CD14-positive monocyte (primary cell): Measurements from ENCODE around the gene TPGS2. TPM values are rescaled to one million over a fixed set of nuclear protein-coding genes. Genes with fewer than 3 reads are reported as not detected.

Source experiments
- DNase-seq, 3 donors: peaks; one replicate each; pipeline ENCODE4 v3.0.0-alpha.2; 2011 to 2022
- H2AFZ ChIP-seq: 2 replicates; pipeline ENCODE4 v1.6.0; 2012; ENCODE audit warnings: mild to moderate bottlenecking, low read depth, low read length, inconsistent platforms; ENCODE audit not compliant: insufficient read depth, poor library complexity, severe bottlenecking
- H3K27ac ChIP-seq, 2 donors: 1 replicate in 1 of 2; 2 replicates in 1 of 2; pipeline ENCODE4 v1.5.1; 2012 to 2013; ENCODE audit warnings: low read length in 2 of 2, control low read depth in 1 of 2, inconsistent platforms in 1 of 2, low read depth in 1 of 2, mild to moderate bottlenecking in 1 of 2
- H3K27me3 ChIP-seq, 2 donors: one replicate each; pipeline versions ENCODE4 v1.6.0 to v1.6.1; 2011 to 2013; ENCODE audit warnings: low read length in 2 of 2; ENCODE audit not compliant: control insufficient read depth in 2 of 2, insufficient read depth in 2 of 2
- H3K36me3 ChIP-seq, 2 donors: replicated peaks in 1 of 2; 1 replicate in 1 of 2; 2 replicates in 1 of 2; pipeline versions ENCODE4 v1.5.1 to v1.6.1; 2012 to 2013; ENCODE audit warnings: low read length in 2 of 2, control low read depth in 1 of 2, inconsistent platforms in 1 of 2, mild to moderate bottlenecking in 1 of 2; ENCODE audit not compliant: insufficient read depth in 2 of 2, control insufficient read depth in 1 of 2
- H3K4me1 ChIP-seq, 2 donors: 1 replicate in 1 of 2; 2 replicates in 1 of 2; pipeline versions ENCODE4 v1.5.1 to v1.6.1; 2012 to 2013; ENCODE audit warnings: low read length in 2 of 2, control low read depth in 1 of 2, inconsistent platforms in 1 of 2, mild to moderate bottlenecking in 1 of 2, moderate library complexity in 1 of 2; ENCODE audit not compliant: insufficient read depth in 2 of 2, control insufficient read depth in 1 of 2
- H3K4me2 ChIP-seq: replicated peaks from 2 replicates; pipeline ENCODE3; 2012; ENCODE audit warnings: low read length, moderate library complexity, mild to moderate bottlenecking; ENCODE audit not compliant: poor library complexity, severe bottlenecking; ENCODE audit errors: extremely low read depth
- H3K4me3 ChIP-seq, 3 experiments: fragments of 200-600 bp in 1 of 3; sonication (generic) in 1 of 3; replicated peaks in 1 of 3; 1 replicate in 2 of 3; 2 replicates in 1 of 3; pipeline ENCODE4 v1.5.1; 2011 to 2013; ENCODE audit warnings: low read length in 3 of 3, mild to moderate bottlenecking in 3 of 3, control low read depth in 2 of 3, low read depth in 2 of 3, inconsistent platforms in 1 of 3, moderate library complexity in 1 of 3
- H3K79me2 ChIP-seq: 2 replicates; pipeline ENCODE4 v1.6.0; 2012; ENCODE audit warnings: mild to moderate bottlenecking, control low read depth, inconsistent platforms, low read length, moderate library complexity; ENCODE audit not compliant: insufficient read depth
- H3K9ac ChIP-seq: 2 replicates; pipeline ENCODE4 v1.6.0; 2017; ENCODE audit warnings: low read length, mild to moderate bottlenecking; ENCODE audit not compliant: insufficient read depth, poor library complexity, severe bottlenecking
- H3K9me3 ChIP-seq, 2 donors: replicated peaks in 1 of 2; 1 replicate in 1 of 2; 2 replicates in 1 of 2; pipeline versions ENCODE4 v1.5.1 to v1.6.1; 2012 to 2013; ENCODE audit warnings: low read length in 2 of 2, control low read depth in 1 of 2; ENCODE audit not compliant: control insufficient read depth in 1 of 2, insufficient read depth in 1 of 2
- H4K20me1 ChIP-seq: 2 replicates; pipeline ENCODE4 v1.6.0; 2012; ENCODE audit warnings: mild to moderate bottlenecking, low read length, control low read depth, moderate library complexity; ENCODE audit not compliant: insufficient read depth
- H3K27ac Mint-ChIP-seq, 7 donors: one replicate each; pipeline ENCODE4 v1.8.0; 2020; ENCODE audit warnings: mild to moderate bottlenecking in 7 of 7, mixed read lengths in 7 of 7, moderate library complexity in 6 of 7, inconsistent platforms in 2 of 7
- H3K27me3 Mint-ChIP-seq, 3 donors: one replicate each; pipeline ENCODE4 v1.8.0; 2021 to 2022; ENCODE audit warnings: low read depth in 3 of 3, mild to moderate bottlenecking in 3 of 3, mixed read lengths in 3 of 3, moderate library complexity in 3 of 3, inconsistent platforms in 1 of 3
- H3K36me3 Mint-ChIP-seq, 2 donors: one replicate each; pipeline ENCODE4 v1.8.0; 2020; ENCODE audit warnings: mixed read lengths in 2 of 2, inconsistent platforms in 1 of 2, mild to moderate bottlenecking in 1 of 2
- H3K4me1 Mint-ChIP-seq: one replicate; pipeline ENCODE4 v1.8.0; 2020; ENCODE audit warnings: mild to moderate bottlenecking, mixed read lengths
- H3K4me3 Mint-ChIP-seq, 2 donors: one replicate each; pipeline ENCODE4 v1.8.0; 2020; ENCODE audit warnings: mild to moderate bottlenecking in 2 of 2, mixed read lengths in 2 of 2, moderate library complexity in 1 of 2
- H3K9me3 Mint-ChIP-seq, 7 donors: one replicate each; pipeline ENCODE4 v1.8.0; 2020 to 2022; ENCODE audit warnings: mixed read lengths in 7 of 7, mild to moderate bottlenecking in 6 of 7, moderate library complexity in 6 of 7, inconsistent platforms in 2 of 7
- CTCF ChIP-seq: fragments of 200-600 bp; IDR thresholded peaks from one replicate; pipeline ENCODE4 v1.8.0; 2022; ENCODE audit warnings: antibody characterized with exemption, mild to moderate bottlenecking
- WGBS: methylation state at CpG from one replicate; pipeline ENCODE4 v1.1.5; 2013; ENCODE audit warnings: missing lambda C conversion rate; ENCODE audit not compliant: insufficient coverage; 5-methylcytosine and 5-hydroxymethylcytosine counted together
- intact Hi-C, 2 donors: fragments of 100-400 bp; cut with micrococcal nuclease; formaldehyde crosslinking; loops; one replicate each; pipeline versions ENCODE4 v1.15.0 to v1.15.1; 2023
- polyA plus RNA-seq, 3 donors: library from polyadenylated mRNA; depleted of rRNA in 1 of 3; unstranded in 2 of 3; stranded (reverse) in 1 of 3; fragments of 300-500 nt in 2 of 3; fragments of >200 nt in 1 of 3; fragmentation: Illumina TruSeq in 2 of 3; gene quantifications; 1 replicate in 2 of 3; 2 replicates in 1 of 3; pipeline ENCODE4 v1.2.3, GENCODE V29; 2012 to 2021

The TPGS2 gene
- polyA plus RNA-seq, 3 donors: 27.6 to 50.1 (median 41.5) TPM

- no peak overlapping the region for H3K9ac ChIP-seq
- H3K4me1 Mint-ChIP-seq: no peaks in the 10 kb centered on the region
- intact Hi-C loops: no loop called here
- no peak for DNase-seq
- no peaks in the 10 kb centered on the region for H3K27me3 Mint-ChIP-seq
- H3K27ac ChIP-seq: no peak overlapping the region
- peaks cover 21 to 31% of the 10 kb centered on the region in 2 donors for H3K36me3 Mint-ChIP-seq
- no peaks in the 10 kb centered on the region for H4K20me1 ChIP-seq
- TF ChIP-seq CTCF: no peak
- H3K9me3 Mint-ChIP-seq: peaks cover 5 to 14% (median 8%) of the 10 kb centered on the region in 7 donors
- no peak overlapping the region for H3K4me2 ChIP-seq
- no peak overlapping the region for H3K4me3 Mint-ChIP-seq
- no peaks in the 10 kb centered on the region for H3K79me2 ChIP-seq
- no peaks in the 10 kb centered on the region for H3K27me3 ChIP-seq
- H3K9me3 ChIP-seq: peaks cover 4 to 7% of the 10 kb centered on the region in 2 donors
- no peak overlapping the region for H2AFZ ChIP-seq
- H3K36me3 ChIP-seq: no peaks in the 10 kb centered on the region
- H3K4me3 ChIP-seq: no peak overlapping the region
- no peak overlapping the region for H3K27ac Mint-ChIP-seq
- H3K4me1 ChIP-seq: no peaks in the 10 kb centered on the region
- no CpG with 5 or more reads among the region's 2 CpGs for WGBS
These were observed 19.8 kb upstream of the TPGS2 start for GRCh38 chr18:36848609-36849008.

- Mint-ChIP-seq H3K4me1 (peaks cover 6% of the 10 kb centered on the region), H3K27me3 (peaks cover 0 to 2% (median 0%) of the 10 kb centered on the region in 3 donors), H3K9me3 (peaks cover 0 to 4% (median 0%) of the 10 kb centered on the region in 7 donors), H3K4me3 (no peak overlapping the region), H3K36me3 (peaks cover 24 to 29% of the 10 kb centered on the region in 2 donors), H3K27ac (no peak overlapping the region)
- no CpG with 5 or more reads among the region's 2 CpGs for WGBS
- Histone ChIP-seq H3K27me3 (no peaks in the 10 kb centered on the region), H3K79me2 (no peaks in the 10 kb centered on the region), H3K27ac (no peak overlapping the region), H3K9me3 (peaks cover 0 to 1% of the 10 kb centered on the region in 2 donors), H3K4me1 (no peaks in the 10 kb centered on the region), H3K36me3 (peaks cover 0 to 11% of the 10 kb centered on the region in 2 donors), H3K9ac (no peak overlapping the region), H4K20me1 (no peaks in the 10 kb centered on the region), H2AFZ (no peak overlapping the region), H3K4me2 (no peak overlapping the region), H3K4me3 (no peak overlapping the region)
- intact Hi-C loops: no loop called here
- TF ChIP-seq CTCF: no peak
- DNase-seq: no peak
These were observed 15.0 kb upstream of the TPGS2 start for GRCh38 chr18:36843784-36844183.
